ENCODE results near the gene TAS1R1. TPM values are rescaled to one million over a fixed set of nuclear protein-coding genes. Genes with fewer than 3 reads are reported as not detected.

Gene TAS1R1
- total and polyA plus RNA-seq, 2 experiments from 2014 or later = not detected

- Histone ChIP-seq H3K27ac (peak overlapping the region; percentile 70), H3K27me3 (no peaks in the 10 kb centered on the region), H3K9me3 (ENCODE audit: low read depth) (no peaks in the 10 kb centered on the region), H3K4me3 (no peak overlapping the region), H3K4me2 (peak overlapping the region; percentile 97), H3K79me2 (peaks cover 40% of the 10 kb centered on the region), H4K20me1 (ENCODE audit: insufficient read depth, poor library complexity, severe bottlenecking) (no peaks in the 10 kb centered on the region), H2AFZ (no peak overlapping the region), H3K9me2 (replicated peaks; ENCODE audit: insufficient read depth) (no peaks in the 10 kb centered on the region), H3K4me1 (ENCODE audit: insufficient read depth) (peaks cover 35% of the 10 kb centered on the region), H3K36me3 (replicated peaks; ENCODE audit: insufficient read depth, low read depth) (no peaks in the 10 kb centered on the region)
- TF ChIP-seq EZH2phosphoT487 (IDR thresholded peaks at IDR 0.05; ENCODE audit: low read depth, severe bottlenecking, unreplicated experiment) = no peak
- no peak for TF ChIP-seq CTCF (IDR thresholded peaks at IDR 0.05; ENCODE audit: poor library complexity)
- TF ChIP-seq EZH2 (IDR thresholded peaks at IDR 0.05; ENCODE audit: borderline replicate concordance) = no peak
- peak; percentile 82 for DNase-seq (ENCODE audit: low spot score)
- 100% methylated on average over 1 of the region's 1 CpG for WGBS (ENCODE audit: low lambda C conversion rate, missing lambda C conversion rate)
Observed at GRCh38 chr1:6582370-6582769, 27.3 kb downstream of the TAS1R1 start.

GRCh38 chr1:6584126-6585080 lies 29.3 kb downstream of the TAS1R1 start:
- Histone ChIP-seq H2AFZ (no peak overlapping the region), H4K20me1 (ENCODE audit: insufficient read depth, poor library complexity, severe bottlenecking) (no peaks in the 10 kb centered on the region), H3K9me2 (replicated peaks; ENCODE audit: insufficient read depth) (no peaks in the 10 kb centered on the region), H3K4me1 (ENCODE audit: insufficient read depth) (peaks cover 31% of the 10 kb centered on the region), H3K4me2 (no peak overlapping the region), H3K9me3 (ENCODE audit: low read depth) (no peaks in the 10 kb centered on the region), H3K27ac (no peak overlapping the region), H3K27me3 (no peaks in the 10 kb centered on the region), H3K36me3 (replicated peaks; ENCODE audit: insufficient read depth, low read depth) (no peaks in the 10 kb centered on the region), H3K79me2 (peaks cover 40% of the 10 kb centered on the region), H3K4me3 (no peak overlapping the region)
- DNase-seq (ENCODE audit: low spot score) = no peak
- 86% methylated on average over 21 of the region's 21 CpGs for WGBS (ENCODE audit: low lambda C conversion rate, missing lambda C conversion rate)
- no peak for TF ChIP-seq CTCF (IDR thresholded peaks at IDR 0.05; ENCODE audit: poor library complexity)
- no peak for TF ChIP-seq EZH2phosphoT487 (IDR thresholded peaks at IDR 0.05; ENCODE audit: low read depth, severe bottlenecking, unreplicated experiment)
- no peak for TF ChIP-seq EZH2 (IDR thresholded peaks at IDR 0.05; ENCODE audit: borderline replicate concordance)

GRCh38 chr1:6585081-6585722 lies 30.1 kb downstream of the TAS1R1 start:
- no peak overlapping the region for H3K4me2 ChIP-seq
- H3K4me1 ChIP-seq (ENCODE audit: insufficient read depth) = peaks cover 30% of the 10 kb centered on the region
- TF ChIP-seq CTCF (IDR thresholded peaks at IDR 0.05; ENCODE audit: poor library complexity) (no peak), EZH2 (IDR thresholded peaks at IDR 0.05; ENCODE audit: borderline replicate concordance) (no peak), EZH2phosphoT487 (IDR thresholded peaks at IDR 0.05; ENCODE audit: low read depth, severe bottlenecking, unreplicated experiment) (no peak)
- peaks cover 38% of the 10 kb centered on the region for H3K79me2 ChIP-seq
- no peak overlapping the region for H3K4me3 ChIP-seq
- DNase-seq (ENCODE audit: low spot score) = no peak
- WGBS (ENCODE audit: low lambda C conversion rate, missing lambda C conversion rate) = 88% methylated on average over 12 of the region's 12 CpGs
- H3K27me3 ChIP-seq = no peaks in the 10 kb centered on the region
- H3K27ac ChIP-seq = no peak overlapping the region
- no peaks in the 10 kb centered on the region for H4K20me1 ChIP-seq (ENCODE audit: insufficient read depth, poor library complexity, severe bottlenecking)
- no peaks in the 10 kb centered on the region for H3K9me2 ChIP-seq (replicated peaks; ENCODE audit: insufficient read depth)
- no peaks in the 10 kb centered on the region for H3K36me3 ChIP-seq (replicated peaks; ENCODE audit: insufficient read depth, low read depth)
- no peak overlapping the region for H2AFZ ChIP-seq
- no peaks in the 10 kb centered on the region for H3K9me3 ChIP-seq (ENCODE audit: low read depth)
